ENCODE results near the gene SNTB2. TPM values are rescaled to one million over a fixed set of nuclear protein-coding genes. Genes with fewer than 3 reads are reported as not detected.

SNTB2 gene
- total and polyA plus RNA-seq, 2 of the 4 experiments (the other 2 are of a cell fraction) = 23.5 to 47.5 TPM

- peak; percentile 48; the same call in 1 of the 2 replicates for TF ChIP-seq MXI1 (IDR thresholded peaks at IDR 0.05; ENCODE audit: borderline replicate concordance, low read depth, low read length)
- no peak for TF ChIP-seq CTCF (conservative IDR thresholded peaks at IDR 0.05; ENCODE audit: low read depth, low read length)
- H4K20me1 ChIP-seq (ENCODE audit: insufficient read depth, low read length) = peaks cover 39% of the 10 kb centered on the region; the same call in 1 of the 2 replicates
- ChIA-PET CTCF (no interaction called here), POLR2A (ENCODE audit: unreplicated experiment) (no interaction called here)
- peaks cover 14% of the 10 kb centered on the region for H3K4me1 ChIP-seq (ENCODE audit: control insufficient read depth, insufficient read depth, low read length)
- H3K36me3 ChIP-seq (ENCODE audit: control insufficient read depth, insufficient read depth, low read length) = peaks cover 14% of the 10 kb centered on the region
- H4K5ac ChIP-seq (ENCODE audit: low read depth, low read length) = no peak overlapping the region; the same call in 1 of the 2 replicates
- peak overlapping the region; percentile 15; the same call in 1 of the 2 replicates for H3K4me2 ChIP-seq (ENCODE audit: low read depth, low read length)
- ATAC-seq (ENCODE audit: low read depth) (peak; percentile 82), DNase-seq (peak; percentile 81)
- H3K79me1 ChIP-seq (ENCODE audit: low read depth in 1 of 2, low read length in 2 of 2) = peaks cover 25 to 74% of the 10 kb centered on the region in 2 experiments
- no peak overlapping the region for H3K4ac ChIP-seq (ENCODE audit: low read depth, low read length)
- H3K18ac ChIP-seq (ENCODE audit: low read depth, low read length) = no peak overlapping the region
- H3K9me3 ChIP-seq (ENCODE audit: control insufficient read depth, insufficient read depth, low read length) = no peaks in the 10 kb centered on the region
- no CpG with 5 or more reads among the region's 2 CpGs for WGBS, 2 experiments (ENCODE audit: extremely low coverage in 2 of 2, insufficient read length in 1 of 2)
- dilution Hi-C loops (cut with HindIII; ENCODE audit: low sequenced_read_pairs, unreplicated experiment) (no loop called here), intact Hi-C loops (cut with micrococcal nuclease) (no loop called here), in situ Hi-C loops (cut with MboI; ENCODE audit: low sequenced_read_pairs) (no loop called here)
- H2BK120ac ChIP-seq (ENCODE audit: low read depth, low read length) = no peak overlapping the region
- H4K8ac ChIP-seq (ENCODE audit: low read depth in 2 of 2, low read length in 2 of 2) = no peak overlapping the region
- no peaks in the 10 kb centered on the region for H3K27me3 ChIP-seq (ENCODE audit: control insufficient read depth, insufficient read depth, low read length)
- H3K9me1 ChIP-seq (ENCODE audit: insufficient read depth, low read length) = peaks cover 8% of the 10 kb centered on the region
- no peak overlapping the region for H3K27ac ChIP-seq (ENCODE audit: insufficient read depth, low read length)
- H3K9ac ChIP-seq (ENCODE audit: low read depth, low read length) = no peak overlapping the region
- no peak overlapping the region for H2AFZ ChIP-seq (replicated peaks; ENCODE audit: low read length, poor library complexity)
- no peak overlapping the region for H2BK15ac ChIP-seq (ENCODE audit: low read depth, low read length)
- no peak overlapping the region for H3K4me3 ChIP-seq (ENCODE audit: insufficient read depth, low read depth, low read length)
- no peak overlapping the region for H2AK5ac ChIP-seq (ENCODE audit: low read depth, low read length)
- no peak overlapping the region for H2BK20ac ChIP-seq (ENCODE audit: low read depth, low read length)
- no peak overlapping the region for H2AK9ac ChIP-seq (replicated peaks; ENCODE audit: low read depth, low read length, poor library complexity)
- no peak overlapping the region for H3K23ac ChIP-seq (ENCODE audit: low read depth, low read length)
- H3K14ac ChIP-seq (replicated peaks; ENCODE audit: low read depth, low read length) = no peak overlapping the region
- no peak overlapping the region for H4K91ac ChIP-seq (ENCODE audit: insufficient read depth, low read depth, low read length)
- no peak overlapping the region for H3K56ac ChIP-seq (ENCODE audit: extremely low read depth, insufficient read depth, low read length)
- H2BK5ac ChIP-seq (ENCODE audit: low read depth, low read length, poor library complexity, severe bottlenecking) = peak overlapping the region; percentile 65
- BruUV-seq (replicated peaks) = no TSS peak
Observed at GRCh38 chr16:69243479-69243878, 56.5 kb downstream of the SNTB2 start.

Measured in IMR-90 (cell line).